Breast epithelium (tissue), 4 donors: Measurements from ENCODE around the gene ASTN2. TPM values are rescaled to one million over a fixed set of nuclear protein-coding genes. Genes with fewer than 3 reads are reported as not detected.

ENCODE experiments used
- DNase-seq, 2 donors: peaks; one replicate each; pipeline ENCODE4 v3.0.0-alpha.2; 2019; ENCODE audit warnings: low spot score in 2 of 2
- H3K27ac ChIP-seq, 2 donors: fragments of 200-600 bp; sonication (generic) in 1 of 2; one replicate each; pipeline ENCODE4 v1.5.1; 2016 to 2019; ENCODE audit warnings: mild to moderate bottlenecking in 1 of 2
- H3K27me3 ChIP-seq, 2 donors: fragments of 200-600 bp; sonication (generic) in 1 of 2; one replicate each; pipeline versions ENCODE4 v1.5.1 to v1.6.0; 2017 to 2019; ENCODE audit warnings: control low read depth in 1 of 2, mild to moderate bottlenecking in 1 of 2
- H3K36me3 ChIP-seq: fragments of 200-600 bp; one replicate; pipeline ENCODE4 v1.5.1; 2019
- H3K4me1 ChIP-seq, 2 donors: fragments of 200-600 bp; sonication (generic); one replicate each; pipeline ENCODE4 v1.5.1; 2016 to 2019; ENCODE audit warnings: control low read depth in 1 of 2
- H3K4me3 ChIP-seq, 3 donors: fragments of 200-600 bp; sonication (generic); 1 replicate in 2 of 3; 2 replicates in 1 of 3; pipeline ENCODE4 v1.5.1; 2016 to 2019; ENCODE audit warnings: mild to moderate bottlenecking in 3 of 3, moderate library complexity in 2 of 3
- H3K9me3 ChIP-seq, 2 donors: fragments of 200-600 bp; sonication (generic) in 1 of 2; one replicate each; pipeline ENCODE4 v1.5.1; 2016 to 2019; ENCODE audit warnings: control low read depth in 1 of 2
- POLR2A ChIP-seq: fragments of 450-650 bp; IDR thresholded peaks from one replicate; pipeline ENCODE4 v1.6.1; 2016; ENCODE audit warnings: antibody characterized with exemption, mild to moderate bottlenecking, moderate library complexity
- POLR2AphosphoS5 ChIP-seq, 3 donors: sonication (generic); formaldehyde crosslinking; IDR thresholded peaks; one replicate each; pipeline ENCODE4 v1.6.1; 2017; ENCODE audit warnings: antibody characterized with exemption in 3 of 3
- intact Hi-C: fragments of 100-400 bp; cut with DNase I; formaldehyde crosslinking; loops from one replicate; pipeline ENCODE4 v1.15.1; 2023; ENCODE audit warnings: low total_unique reads
- total RNA-seq, 3 donors: library from RNA; depleted of rRNA; stranded (reverse); fragments of >200 nt; gene quantifications; one replicate each; pipeline ENCODE4 v1.1.0, GENCODE V29; 2016
- TF ChIP-seq, protein P1 (sequence below), 3 donors: fragments of 450-650 bp; IDR thresholded peaks; one replicate each; pipeline ENCODE4 v1.5.1; 2016 to 2017; ENCODE audit warnings: antibody characterized with exemption in 3 of 3, mild to moderate bottlenecking in 3 of 3, moderate library complexity in 3 of 3

The ASTN2 gene
- total RNA-seq, 3 donors from 2014 or later, result 9.1 to 13.8 (median 9.8) TPM

DNA sequence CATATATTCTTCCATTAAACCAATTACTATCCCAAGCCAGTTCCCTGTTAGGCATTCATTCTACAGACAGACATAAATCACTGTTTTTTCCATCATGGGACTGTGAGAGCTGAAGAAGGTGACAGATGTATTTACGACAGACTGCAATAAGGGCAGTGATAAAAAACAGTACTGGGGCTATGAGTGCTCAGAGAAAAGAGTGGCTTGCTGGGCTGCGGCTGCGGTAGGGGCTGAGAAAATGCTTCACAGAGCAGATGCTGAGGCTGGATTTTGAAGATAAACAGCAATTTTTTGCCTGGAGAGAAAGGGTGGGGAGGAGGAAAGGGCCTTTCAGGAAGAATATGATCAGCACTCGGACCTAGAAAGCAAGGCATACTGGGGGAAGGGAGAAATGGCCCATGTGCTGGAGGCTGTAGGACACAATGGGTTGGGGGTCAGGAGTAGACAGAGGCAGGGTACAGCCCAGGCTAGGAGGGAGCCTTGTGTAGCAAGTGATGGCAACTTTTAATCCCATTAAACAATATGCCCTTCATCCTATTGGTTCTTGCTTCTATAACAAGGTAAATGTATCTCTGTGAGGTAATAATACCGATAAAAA, 279.3 kb downstream of the ASTN2 start:
- no peaks in the 10 kb centered on the region for H3K4me1 ChIP-seq
- intact Hi-C loops, result no loop called here
- no peak for TF ChIP-seq POLR2A
- TF ChIP-seq POLR2AphosphoS5 (IDR thresholded peaks at IDR 0.05), result no peak
- TF ChIP-seq, protein P1, sequence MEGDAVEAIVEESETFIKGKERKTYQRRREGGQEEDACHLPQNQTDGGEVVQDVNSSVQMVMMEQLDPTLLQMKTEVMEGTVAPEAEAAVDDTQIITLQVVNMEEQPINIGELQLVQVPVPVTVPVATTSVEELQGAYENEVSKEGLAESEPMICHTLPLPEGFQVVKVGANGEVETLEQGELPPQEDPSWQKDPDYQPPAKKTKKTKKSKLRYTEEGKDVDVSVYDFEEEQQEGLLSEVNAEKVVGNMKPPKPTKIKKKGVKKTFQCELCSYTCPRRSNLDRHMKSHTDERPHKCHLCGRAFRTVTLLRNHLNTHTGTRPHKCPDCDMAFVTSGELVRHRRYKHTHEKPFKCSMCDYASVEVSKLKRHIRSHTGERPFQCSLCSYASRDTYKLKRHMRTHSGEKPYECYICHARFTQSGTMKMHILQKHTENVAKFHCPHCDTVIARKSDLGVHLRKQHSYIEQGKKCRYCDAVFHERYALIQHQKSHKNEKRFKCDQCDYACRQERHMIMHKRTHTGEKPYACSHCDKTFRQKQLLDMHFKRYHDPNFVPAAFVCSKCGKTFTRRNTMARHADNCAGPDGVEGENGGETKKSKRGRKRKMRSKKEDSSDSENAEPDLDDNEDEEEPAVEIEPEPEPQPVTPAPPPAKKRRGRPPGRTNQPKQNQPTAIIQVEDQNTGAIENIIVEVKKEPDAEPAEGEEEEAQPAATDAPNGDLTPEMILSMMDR (IDR thresholded peaks at IDR 0.05), result no peak
- no peaks in the 10 kb centered on the region for H3K27me3 ChIP-seq
- DNase-seq, result no peak
- H3K27ac ChIP-seq, result no peak overlapping the region
- H3K36me3 ChIP-seq, result no peaks in the 10 kb centered on the region
- H3K9me3 ChIP-seq, result no peaks in the 10 kb centered on the region
- H3K4me3 ChIP-seq, result no peak overlapping the region

DNA sequence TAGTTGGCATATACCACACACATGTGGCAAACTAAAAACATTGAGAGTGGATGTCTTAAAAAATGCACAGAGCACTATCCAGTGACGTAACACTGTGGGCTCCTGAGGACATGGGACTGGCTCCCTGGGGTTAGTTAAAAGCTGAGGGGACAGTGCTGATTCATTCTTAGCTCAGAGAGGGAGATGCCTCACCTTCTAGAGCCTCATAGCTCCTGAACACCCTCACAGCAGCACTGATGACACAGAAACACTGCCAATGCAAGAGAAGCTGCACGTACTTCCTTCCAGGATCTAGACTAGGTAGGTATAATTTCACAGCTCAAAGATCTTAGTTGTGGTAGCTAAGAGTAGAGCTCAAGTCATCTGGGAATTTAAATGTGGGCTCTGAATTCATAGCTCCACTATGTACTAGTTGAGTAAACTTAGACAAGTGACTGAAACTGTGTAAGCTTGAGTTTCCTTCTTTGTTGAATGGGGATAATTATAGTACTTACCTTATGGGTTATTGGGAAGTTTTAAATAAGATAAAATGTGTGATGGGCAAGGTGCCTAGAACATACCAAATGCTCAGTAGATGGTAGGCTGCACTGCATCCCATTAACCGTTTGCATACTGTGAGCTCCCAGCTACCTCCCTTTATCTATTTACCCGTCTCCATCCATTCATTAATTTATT, 279.9 kb downstream of the ASTN2 start:
- Histone ChIP-seq H3K36me3 (no peaks in the 10 kb centered on the region), H3K9me3 (no peaks in the 10 kb centered on the region), H3K27me3 (no peaks in the 10 kb centered on the region), H3K27ac (no peak overlapping the region), H3K4me3 (no peak overlapping the region), H3K4me1 (no peaks in the 10 kb centered on the region)
- TF ChIP-seq, protein P1 (IDR thresholded peaks at IDR 0.05), result no peak
- TF ChIP-seq POLR2AphosphoS5 (IDR thresholded peaks at IDR 0.05) (no peak), POLR2A (no peak)
- no peak for DNase-seq
- intact Hi-C loops, result no loop called here

DNA sequence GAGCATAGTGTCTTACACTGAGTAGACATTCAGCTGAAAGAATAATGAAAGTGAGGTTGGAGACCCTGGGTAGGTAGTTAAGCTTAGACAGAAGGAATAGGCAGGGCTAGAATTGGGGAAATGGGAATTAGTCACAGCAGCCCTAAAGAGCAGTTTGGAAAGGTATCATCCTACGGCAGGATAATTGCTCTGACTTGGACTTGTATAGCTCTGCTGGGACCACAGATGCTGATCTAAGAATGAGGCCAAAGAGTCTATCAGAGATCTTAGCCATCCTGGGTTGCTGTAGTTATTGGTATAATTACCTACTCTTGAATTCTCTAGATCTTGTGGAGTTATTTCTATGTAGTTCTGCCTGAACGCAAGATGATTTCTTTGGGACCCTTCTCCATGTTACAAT, 288.0 kb downstream of the ASTN2 start:
- Histone ChIP-seq H3K27me3 (no peaks in the 10 kb centered on the region), H3K4me3 (no peak overlapping the region), H3K27ac (no peak overlapping the region), H3K36me3 (no peaks in the 10 kb centered on the region), H3K9me3 (no peaks in the 10 kb centered on the region), H3K4me1 (no peaks in the 10 kb centered on the region)
- TF ChIP-seq POLR2A (no peak), POLR2AphosphoS5 (IDR thresholded peaks at IDR 0.05) (no peak)
- TF ChIP-seq, protein P1 (IDR thresholded peaks at IDR 0.05), result no peak
- DNase-seq, result no peak
- intact Hi-C loops, result no loop called here

DNA sequence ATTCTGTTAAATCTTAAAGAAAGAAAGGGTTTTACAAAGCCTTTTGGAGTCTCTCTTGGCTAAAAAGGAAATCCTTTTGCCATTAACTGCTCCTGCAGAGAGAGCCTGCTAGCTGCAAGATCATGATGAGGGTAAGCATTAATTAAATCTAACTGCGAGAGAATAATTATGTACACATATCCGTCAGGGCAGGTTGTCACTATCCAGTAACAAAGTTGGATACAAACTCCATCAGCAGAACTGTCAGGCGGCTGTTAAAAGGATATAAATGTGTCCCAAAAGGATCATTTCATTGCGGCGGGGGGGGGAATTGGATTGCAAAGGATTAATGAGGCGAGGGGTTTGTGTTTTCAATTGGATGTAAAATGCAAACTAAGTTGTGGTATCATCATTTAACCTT, 289.3 kb downstream of the ASTN2 start:
- TF ChIP-seq POLR2A, result no peak
- TF ChIP-seq, protein P1 (IDR thresholded peaks at IDR 0.05), result no peak
- no peak for TF ChIP-seq POLR2AphosphoS5 (IDR thresholded peaks at IDR 0.05)
- no peaks in the 10 kb centered on the region for H3K4me1 ChIP-seq
- no peaks in the 10 kb centered on the region for H3K9me3 ChIP-seq
- no peak for DNase-seq
- no peaks in the 10 kb centered on the region for H3K27me3 ChIP-seq
- H3K27ac ChIP-seq, result no peak overlapping the region
- H3K4me3 ChIP-seq, result no peak overlapping the region
- intact Hi-C loops, result no loop called here
- no peaks in the 10 kb centered on the region for H3K36me3 ChIP-seq

DNA sequence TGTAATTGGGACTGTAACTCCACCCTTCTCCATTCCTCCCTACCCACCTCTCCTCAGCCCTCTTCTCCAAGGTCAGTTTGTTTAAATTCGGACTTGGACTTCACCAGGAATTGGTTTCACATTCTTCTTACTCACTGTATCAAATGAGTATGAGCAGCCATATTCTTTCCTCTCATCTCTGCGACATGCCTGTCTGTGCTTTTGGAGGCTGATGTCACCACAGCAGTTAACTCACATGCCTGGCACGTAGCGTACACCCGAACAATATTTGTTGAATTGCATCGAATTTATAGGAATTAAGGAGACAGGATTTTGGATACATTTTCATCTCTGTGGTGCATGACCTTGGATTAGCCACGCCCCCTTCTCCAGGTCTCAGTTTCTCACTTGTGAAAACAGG, 291.1 kb downstream of the ASTN2 start:
- TF ChIP-seq POLR2AphosphoS5 (IDR thresholded peaks at IDR 0.05), result no peak
- TF ChIP-seq, protein P1 (IDR thresholded peaks at IDR 0.05), result no peak
- no peak for TF ChIP-seq POLR2A
- H3K4me3 ChIP-seq, result no peak overlapping the region
- DNase-seq, result no peak
- H3K27ac ChIP-seq, result no peak overlapping the region
- intact Hi-C loops, result no loop called here
- no peaks in the 10 kb centered on the region for H3K4me1 ChIP-seq
- H3K36me3 ChIP-seq, result no peaks in the 10 kb centered on the region
- H3K27me3 ChIP-seq, result no peaks in the 10 kb centered on the region
- no peaks in the 10 kb centered on the region for H3K9me3 ChIP-seq
